Activated naive CD4-positive, alpha-beta T cell treated with anti-CD3 and anti-CD28 coated beads, Interleukin-2, amount 50 U/mL, for 72 hours (primary cell): ENCODE measurements around the gene DHFR2. TPM values are rescaled to one million over a fixed set of nuclear protein-coding genes. Genes with fewer than 3 reads are reported as not detected.
"Not testable (repeated sequence)": the region's sequence is repeated elsewhere in the genome, so short reads cannot be mapped to it uniquely, and the experiment has no call there.

ENCODE experiments used
- ATAC-seq, 2 donors: fragments of 150-1000 bp; cut with Tn5 transposase; 2 replicates each; pipeline ENCODE4 v1.10.0; 2021; ENCODE audit warnings: mild to moderate bottlenecking in 2 of 2, moderate library complexity in 2 of 2
- DNase-seq, 2 donors: peaks; one replicate each; pipeline ENCODE4 v3.0.0; 2021 to 2022; ENCODE audit warnings: low spot score in 2 of 2
- H3K27ac Mint-ChIP-seq, 2 donors: one replicate each; pipeline ENCODE4 v1.8.0; 2022; ENCODE audit warnings: mild to moderate bottlenecking in 2 of 2, mixed read lengths in 2 of 2
- H3K36me3 Mint-ChIP-seq, 2 donors: one replicate each; pipeline ENCODE4 v1.8.0; 2022; ENCODE audit warnings: mixed read lengths in 2 of 2
- H3K9me3 Mint-ChIP-seq, 2 donors: one replicate each; pipeline ENCODE4 v1.8.0; 2022; ENCODE audit warnings: mixed read lengths in 2 of 2
- total RNA-seq, 2 donors: library from RNA; stranded (reverse); gene quantifications; one replicate each; pipeline ENCODE4 v1.2.3, GENCODE V29; 2022

The DHFR2 gene
- total RNA-seq = 1 to 10 TPM; 2.3 to 6.7 TPM

GRCh38 chr3:94062513-94063404 lies at the start of gene DHFR2, which contains the start of gene NSUN3:
Gene DHFR2 (minus strand): TSS chr3:94062916. CDS start chr3:94061511, 1,405 bp downstream.
Gene NSUN3 (plus strand): TSS chr3:94063061. CDS start chr3:94063127, 66 bp downstream.
- peaks cover 36 to 49% of the 10 kb centered on the region in 2 donors for H3K36me3 Mint-ChIP-seq
- ATAC-seq (peak; percentile 85 to 91), DNase-seq (peak; percentile 71 to 94)
- peaks cover 0 to 15% of the 10 kb centered on the region in 2 donors for H3K9me3 Mint-ChIP-seq
- H3K27ac Mint-ChIP-seq = peak within 1 kb of the TSS; percentile 100

DNA sequence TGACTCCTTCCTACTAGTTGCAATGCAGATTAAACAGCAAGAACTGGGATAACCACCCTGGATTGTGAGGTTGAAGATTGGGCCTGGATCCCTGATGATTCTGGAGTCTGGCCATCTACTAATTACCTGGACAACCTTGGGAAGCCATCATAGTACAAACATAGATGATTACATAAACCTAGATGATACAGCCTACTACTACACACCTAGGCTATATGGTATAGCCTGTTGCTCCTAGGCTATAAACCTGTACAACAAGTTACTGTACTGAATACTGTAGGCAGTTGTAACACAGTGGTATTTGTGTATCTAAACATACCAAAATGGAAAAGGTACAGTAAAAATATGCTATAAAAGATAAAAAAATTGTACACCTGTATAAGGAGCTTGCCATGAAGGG lies 48.1 kb upstream of the DHFR2 start:
- Mint-ChIP-seq H3K27ac (no peak overlapping the region), H3K36me3 (peaks cover 7 to 11% of the 10 kb centered on the region in 2 donors), H3K9me3 (no peaks in the 10 kb centered on the region)
- ATAC-seq (no peak), DNase-seq (no peak)

DNA sequence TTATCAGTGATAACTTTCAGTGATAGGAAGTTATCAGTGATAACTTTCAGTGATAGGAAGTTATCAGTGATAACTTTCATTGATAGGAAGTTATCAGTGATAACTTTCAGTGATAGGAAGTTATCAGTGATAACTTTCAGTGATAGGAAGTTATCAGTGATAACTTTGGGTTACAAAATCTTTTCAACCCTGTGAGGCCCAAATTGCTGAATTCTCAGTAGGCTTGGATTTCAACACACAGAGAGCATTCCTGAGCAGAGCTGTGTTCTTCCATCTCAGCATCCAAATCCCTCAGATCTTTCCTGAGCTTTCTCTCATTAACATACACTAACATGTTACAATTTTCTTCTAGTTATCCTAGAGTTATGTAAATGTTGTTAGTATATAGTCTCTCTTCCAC lies 47.5 kb upstream of the DHFR2 start:
- H3K36me3 Mint-ChIP-seq = peaks cover 7 to 11% of the 10 kb centered on the region in 2 donors
- H3K9me3 Mint-ChIP-seq, H3K27ac Mint-ChIP-seq, DNase-seq, ATAC-seq: not testable (repeated sequence)

- peaks cover 0 to 4% of the 10 kb centered on the region in 2 donors for H3K36me3 Mint-ChIP-seq
- ATAC-seq = no peak
- H3K27ac Mint-ChIP-seq = no peak overlapping the region
- no peaks in the 10 kb centered on the region for H3K9me3 Mint-ChIP-seq
- no peak for DNase-seq
Observed at GRCh38 chr3:94106268-94106667, 43.6 kb upstream of the DHFR2 start.

- no peaks in the 10 kb centered on the region for H3K9me3 Mint-ChIP-seq
- H3K27ac Mint-ChIP-seq = no peak overlapping the region
- ATAC-seq = no peak
Observed at GRCh38 chr3:94101860-94102259, 39.1 kb upstream of the DHFR2 start.

DNA sequence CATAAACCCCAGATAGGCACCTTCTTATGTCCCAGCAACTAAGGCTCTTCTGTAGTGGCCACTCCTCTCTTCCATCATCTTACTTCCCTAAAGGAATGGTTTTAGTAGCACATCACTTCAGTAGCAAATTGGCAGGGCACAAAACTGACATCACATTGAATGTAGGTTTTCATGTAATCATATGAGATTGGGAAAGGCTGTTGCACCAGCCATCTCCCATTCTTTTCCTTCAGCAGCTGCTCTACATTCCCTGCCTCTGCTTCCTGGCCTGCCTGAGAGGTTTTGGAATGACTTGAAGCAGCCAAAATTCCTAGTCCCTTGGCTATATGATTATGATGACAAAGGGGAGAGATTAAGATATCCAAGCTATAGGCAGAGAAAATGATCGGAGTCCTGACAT lies 36.6 kb upstream of the DHFR2 start:
- H3K36me3 Mint-ChIP-seq = peaks cover 11 to 15% of the 10 kb centered on the region in 2 donors
- H3K9me3 Mint-ChIP-seq = no peaks in the 10 kb centered on the region
- no peak overlapping the region for H3K27ac Mint-ChIP-seq
- ATAC-seq (no peak), DNase-seq (no peak)

More at GRCh38 chr3:94101860-94102259, 39.1 kb upstream of the DHFR2 start:
- H3K36me3 Mint-ChIP-seq = peaks cover 11 to 19% of the 10 kb centered on the region in 2 donors
- DNase-seq = no peak

DNA sequence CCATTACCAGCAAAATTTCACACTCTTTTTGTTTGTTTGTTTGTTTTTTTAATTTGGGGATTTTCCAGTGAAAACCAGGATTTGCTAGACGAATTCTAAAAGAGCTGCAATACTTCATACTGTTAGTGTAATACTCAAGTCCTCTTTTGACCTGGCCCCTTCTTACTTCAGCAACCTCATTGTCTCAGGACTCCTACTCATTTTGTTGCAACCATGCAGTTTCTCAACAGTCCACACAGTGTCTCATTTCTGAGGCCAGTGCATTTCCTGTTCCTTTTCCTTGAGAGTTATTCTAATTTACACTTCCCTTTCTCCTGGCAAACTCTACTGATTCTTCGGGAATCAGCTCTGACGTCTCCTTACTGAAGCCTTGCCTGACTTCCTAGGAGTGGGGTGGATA lies 35.7 kb upstream of the DHFR2 start:
- Mint-ChIP-seq H3K27ac (no peak overlapping the region), H3K9me3 (no peaks in the 10 kb centered on the region), H3K36me3 (peaks cover 11 to 15% of the 10 kb centered on the region in 2 donors)
- DNase-seq (no peak), ATAC-seq (no peak)

DNA sequence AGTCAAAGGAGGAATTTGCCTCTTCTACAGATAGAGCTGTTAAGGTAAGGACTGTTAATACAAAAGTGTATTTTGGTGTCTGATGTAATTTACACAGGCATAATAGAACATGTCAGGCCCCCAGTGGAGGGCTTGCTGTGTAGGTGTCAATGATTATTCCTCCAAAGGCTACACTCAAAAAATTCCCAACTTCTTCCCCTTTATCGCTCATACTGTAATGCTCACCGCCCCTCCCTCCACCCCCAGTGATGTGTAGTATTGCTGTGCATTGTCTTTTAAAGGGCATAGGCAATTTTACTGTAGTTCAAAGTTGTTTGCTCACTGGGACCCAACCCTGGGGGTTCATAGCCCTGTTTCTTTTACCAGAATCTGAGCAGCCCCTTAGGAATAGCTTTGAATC lies 32.4 kb upstream of the DHFR2 start:
- ATAC-seq = no peak
- H3K9me3 Mint-ChIP-seq = no peaks in the 10 kb centered on the region

DNA sequence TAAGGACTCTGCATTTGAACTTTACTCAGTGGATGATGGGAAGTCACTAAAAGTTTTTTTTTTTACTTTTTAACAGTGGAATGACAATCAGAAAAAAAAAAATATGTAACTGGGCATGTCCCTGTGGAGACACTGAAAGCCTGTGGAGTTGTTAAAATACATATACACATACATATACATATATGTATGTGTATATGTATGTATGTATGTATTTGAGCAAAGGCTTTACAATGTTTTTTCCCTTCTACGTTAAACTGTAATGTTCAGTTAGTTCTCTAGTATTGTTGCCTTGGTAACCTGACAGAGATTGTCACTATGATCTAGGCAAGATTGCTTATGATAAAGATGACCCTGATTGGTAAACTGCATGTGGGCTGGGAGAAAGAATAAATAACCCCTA lies 30.4 kb upstream of the DHFR2 start:
- no peak for DNase-seq
- Mint-ChIP-seq H3K36me3 (peaks cover 13 to 15% of the 10 kb centered on the region in 2 donors), H3K9me3 (no peaks in the 10 kb centered on the region), H3K27ac (peak overlapping the region in 1 of 2 donors; percentile 40)
- ATAC-seq = no peak

More for the DNA sequence above, 32.4 kb upstream of the DHFR2 start:
- Mint-ChIP-seq H3K27ac (no peak overlapping the region), H3K36me3 (peaks cover 11 to 15% of the 10 kb centered on the region in 2 donors)
- DNase-seq = no peak

DNA sequence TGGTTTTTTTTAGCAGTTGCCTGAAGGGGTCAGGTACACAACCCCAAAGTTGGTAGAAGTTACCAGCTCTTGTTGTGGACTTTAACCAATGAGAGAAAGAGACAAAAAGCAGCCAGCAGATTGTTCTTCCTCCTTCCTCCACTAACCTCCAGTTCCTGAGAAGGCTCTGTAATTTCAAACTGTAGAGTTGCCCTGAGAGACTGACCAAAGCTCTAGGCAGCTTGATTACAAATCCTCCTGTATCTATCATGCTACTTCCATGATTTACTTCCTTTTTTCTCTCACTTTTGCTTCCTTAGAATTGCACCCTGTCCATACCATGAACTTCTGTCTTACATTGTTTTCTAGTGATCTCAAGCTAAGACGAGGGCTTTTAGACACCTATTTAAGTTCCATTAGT lies 29.4 kb upstream of the DHFR2 start:
- Mint-ChIP-seq H3K27ac (peak overlapping the region in 1 of 2 donors; percentile 12), H3K36me3 (peaks cover 11 to 14% of the 10 kb centered on the region in 2 donors), H3K9me3 (no peaks in the 10 kb centered on the region)
- DNase-seq (no peak), ATAC-seq (no peak)

DNA sequence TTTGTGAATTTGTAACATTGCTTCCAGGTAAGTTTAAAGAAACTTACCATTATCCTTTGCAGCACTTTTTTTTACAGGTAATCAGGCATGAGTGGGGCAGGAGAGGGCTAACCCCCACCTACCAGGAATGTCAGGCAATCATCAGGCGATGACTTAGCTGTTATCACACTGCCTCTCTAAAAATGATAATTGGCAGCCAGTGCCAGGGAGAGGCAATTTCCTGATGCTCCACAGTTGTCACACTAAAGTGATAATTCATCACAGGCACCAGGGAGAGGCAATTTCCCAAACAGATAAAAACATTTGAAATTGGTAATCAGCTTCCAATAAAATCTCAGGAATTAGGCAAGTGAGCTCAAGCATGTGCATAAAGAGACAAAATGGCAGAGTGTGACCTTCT lies 26.4 kb upstream of the DHFR2 start:
- DNase-seq = no peak
- Mint-ChIP-seq H3K27ac (no peak overlapping the region), H3K36me3 (peaks cover 11 to 14% of the 10 kb centered on the region in 2 donors), H3K9me3 (no peaks in the 10 kb centered on the region)
- no peak for ATAC-seq

- Mint-ChIP-seq H3K9me3 (no peaks in the 10 kb centered on the region), H3K36me3 (peaks cover 12% of the 10 kb centered on the region in 2 donors), H3K27ac (no peak overlapping the region)
- ATAC-seq (no peak), DNase-seq (no peak)
Observed at GRCh38 chr3:94083261-94083660, 20.5 kb upstream of the DHFR2 start.

DNA sequence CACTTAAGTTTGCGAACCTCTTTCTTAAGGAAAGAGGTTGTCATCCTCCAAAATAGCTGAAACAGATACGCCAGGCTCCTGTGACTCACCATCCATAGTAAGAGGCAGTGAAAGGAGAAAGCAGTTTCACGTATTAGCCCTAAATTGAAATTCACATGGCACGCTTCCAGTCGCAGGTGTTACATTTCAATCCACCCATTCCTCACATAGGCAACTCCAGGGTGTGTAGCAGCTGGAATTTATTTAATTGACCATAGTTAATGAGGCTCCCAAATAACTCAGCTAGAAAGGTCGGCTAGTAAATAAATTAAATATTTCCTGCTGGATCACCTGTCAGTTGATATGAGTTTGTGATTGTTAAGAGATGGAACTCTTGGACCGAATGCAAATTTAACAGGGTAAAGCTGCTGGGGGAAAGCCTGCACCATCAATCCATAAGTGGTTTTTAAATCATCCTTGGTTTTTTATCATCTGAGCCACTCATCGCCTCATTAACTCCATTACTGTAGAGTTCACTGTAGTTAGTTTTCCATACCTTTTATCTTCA lies 19.7 kb upstream of the DHFR2 start:
- DNase-seq (no peak), ATAC-seq (no peak)
- H3K27ac Mint-ChIP-seq = peak overlapping the region in 1 of 2 donors; percentile 46
- H3K9me3 Mint-ChIP-seq = peaks cover 0 to 4% of the 10 kb centered on the region in 2 donors
- H3K36me3 Mint-ChIP-seq = peaks cover 4 to 13% of the 10 kb centered on the region in 2 donors

- H3K27ac Mint-ChIP-seq = peak overlapping the region in 1 of 2 donors; percentile 46
- H3K36me3 Mint-ChIP-seq = peaks cover 0 to 14% of the 10 kb centered on the region in 2 donors
- ATAC-seq = no peak
- DNase-seq = no peak
- peaks cover 0 to 4% of the 10 kb centered on the region in 2 donors for H3K9me3 Mint-ChIP-seq
Observed at GRCh38 chr3:94081884-94082283, 19.2 kb upstream of the DHFR2 start.

GRCh38 chr3:94080552-94080951 lies 17.8 kb upstream of the DHFR2 start:
- H3K27ac Mint-ChIP-seq, H3K9me3 Mint-ChIP-seq, DNase-seq, ATAC-seq: not testable (repeated sequence)
- peaks cover 6 to 20% of the 10 kb centered on the region in 2 donors for H3K36me3 Mint-ChIP-seq

- ATAC-seq = no peak
- peaks cover 0 to 4% of the 10 kb centered on the region in 2 donors for H3K9me3 Mint-ChIP-seq
- DNase-seq = no peak
- H3K27ac Mint-ChIP-seq = no peak overlapping the region
- peaks cover 37 to 38% of the 10 kb centered on the region in 2 donors for H3K36me3 Mint-ChIP-seq
Observed at GRCh38 chr3:94076055-94076454, 13.3 kb upstream of the DHFR2 start.

DNA sequence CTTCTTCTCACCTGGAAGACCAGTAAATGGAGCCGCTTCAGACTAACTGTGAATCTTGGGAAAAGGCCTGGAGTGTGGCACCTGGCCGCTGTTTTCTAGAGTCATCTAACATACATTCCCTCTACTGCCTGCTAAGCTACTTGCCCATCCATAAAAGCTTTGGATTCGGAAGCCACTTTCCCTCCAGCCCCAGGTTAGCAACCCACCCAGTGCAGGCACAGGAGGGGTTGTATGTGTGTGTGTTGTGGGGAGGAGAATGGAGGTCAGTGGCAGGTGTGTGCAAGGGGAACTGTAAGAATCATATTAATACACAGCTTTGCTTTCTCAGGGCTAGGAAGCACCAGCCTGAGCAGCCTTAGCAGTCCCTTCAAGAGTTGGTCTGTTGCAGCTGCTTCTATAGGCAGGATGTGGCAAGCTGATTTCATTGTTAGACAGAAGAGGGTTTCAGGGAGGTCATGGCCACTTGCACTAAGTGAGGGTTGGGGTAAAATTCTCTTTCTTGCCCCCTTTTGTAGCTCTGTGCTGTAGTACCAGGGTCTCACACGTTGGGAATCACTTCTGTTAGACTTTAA lies 9.1 kb upstream of the DHFR2 start:
- H3K9me3 Mint-ChIP-seq = peaks cover 0 to 12% of the 10 kb centered on the region in 2 donors
- H3K36me3 Mint-ChIP-seq = peaks cover 33 to 52% of the 10 kb centered on the region in 2 donors
- DNase-seq = no peak
- peak; percentile 43 to 55 for ATAC-seq
- peak overlapping the region; percentile 13 to 22 for H3K27ac Mint-ChIP-seq
